GM19397 (cell line): ENCODE data around the gene CLP1.

ENCODE experiments used
- ATAC-seq: cut with Tn5 transposase; IDR thresholded peaks from one replicate; pipeline ENCODE4 v1.9.1; 2021; ENCODE audit warnings: mild to moderate bottlenecking, moderate library complexity; ENCODE audit not compliant: unreplicated experiment

Gene CLP1

DNA sequence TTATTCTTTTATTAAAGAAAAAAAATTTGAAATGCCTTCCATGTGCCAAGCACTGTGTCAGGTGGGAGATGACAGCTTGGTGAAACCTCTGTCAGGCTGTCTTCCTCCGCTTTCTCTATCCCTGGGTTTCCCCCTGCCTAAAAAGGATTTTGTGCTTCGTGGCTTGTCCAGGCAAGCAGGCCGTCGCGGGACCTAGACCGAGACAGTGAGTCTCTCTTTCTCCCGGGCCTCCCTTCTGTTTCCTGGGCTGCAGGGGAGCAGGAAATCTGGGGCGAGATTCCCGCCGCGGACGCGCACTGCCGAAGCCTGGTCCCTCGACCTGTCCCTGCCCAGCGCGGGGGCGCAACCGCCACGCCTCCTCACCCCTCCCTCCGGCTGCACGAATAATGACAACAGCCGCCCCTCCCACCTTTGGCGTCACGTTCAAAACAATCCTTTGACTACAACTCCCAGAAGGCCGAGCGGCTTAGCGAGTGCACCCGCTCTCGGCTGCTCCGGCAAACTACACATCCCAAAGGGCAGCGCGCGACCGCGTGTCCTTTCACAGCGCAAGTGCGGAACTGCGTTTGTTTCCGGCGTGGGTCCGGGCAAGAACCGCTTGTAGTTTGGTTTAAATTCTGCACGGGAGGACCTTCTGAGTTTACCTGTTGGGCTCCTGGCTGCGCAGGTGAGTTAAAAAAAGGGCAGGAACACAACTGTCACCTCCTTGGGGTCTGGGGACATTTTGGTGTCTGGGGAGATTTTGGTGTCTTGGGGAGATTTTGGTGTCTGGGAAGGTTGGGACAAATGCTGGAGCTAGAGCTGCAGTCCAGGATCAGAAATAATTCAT, at the start of gene CLP1:
Gene CLP1 (plus strand): TSS at position 569 of the 829 bp plus-strand sequence. CDS start 1,715 bp downstream, outside the sequence.
- peak; percentile 99 for ATAC-seq

DNA sequence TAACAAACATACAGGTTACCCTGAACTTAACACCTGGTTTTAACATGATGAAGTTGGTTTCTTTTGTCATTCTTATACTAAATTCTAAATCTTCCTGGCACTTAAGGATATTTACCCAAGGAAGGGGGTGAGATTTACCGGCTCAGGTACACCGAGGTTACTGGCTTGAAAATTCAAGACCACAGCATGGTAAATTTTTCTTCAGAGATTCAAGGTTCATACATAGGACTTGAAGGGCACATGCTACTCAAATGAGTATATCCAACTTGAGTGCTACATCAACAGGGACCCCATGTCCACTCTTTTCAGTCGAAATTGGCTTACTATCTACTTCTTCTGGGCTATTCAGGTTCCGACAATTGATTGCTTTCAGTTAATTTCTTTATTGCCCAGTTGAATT, 47.4 kb upstream of the CLP1 start:
- ATAC-seq, result no peak

DNA sequence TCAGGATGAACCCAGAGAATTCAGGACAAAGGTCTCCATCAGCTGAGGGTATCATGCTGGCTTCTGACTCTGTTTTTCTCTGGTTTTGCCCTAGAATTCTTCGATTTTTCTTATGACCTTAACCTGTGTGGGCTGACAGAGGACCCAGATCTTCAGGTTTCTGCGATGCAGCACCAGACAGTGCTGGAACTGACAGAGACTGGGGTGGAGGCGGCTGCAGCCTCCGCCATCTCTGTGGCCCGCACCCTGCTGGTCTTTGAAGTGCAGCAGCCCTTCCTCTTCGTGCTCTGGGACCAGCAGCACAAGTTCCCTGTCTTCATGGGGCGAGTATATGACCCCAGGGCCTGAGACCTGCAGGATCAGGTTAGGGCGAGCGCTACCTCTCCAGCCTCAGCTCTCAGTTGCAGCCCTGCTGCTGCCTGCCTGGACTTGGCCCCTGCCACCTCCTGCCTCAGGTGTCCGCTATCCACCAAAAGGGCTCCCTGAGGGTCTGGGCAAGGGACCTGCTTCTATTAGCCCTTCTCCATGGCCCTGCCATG, 43.3 kb upstream of the CLP1 start:
- no peak for ATAC-seq

DNA sequence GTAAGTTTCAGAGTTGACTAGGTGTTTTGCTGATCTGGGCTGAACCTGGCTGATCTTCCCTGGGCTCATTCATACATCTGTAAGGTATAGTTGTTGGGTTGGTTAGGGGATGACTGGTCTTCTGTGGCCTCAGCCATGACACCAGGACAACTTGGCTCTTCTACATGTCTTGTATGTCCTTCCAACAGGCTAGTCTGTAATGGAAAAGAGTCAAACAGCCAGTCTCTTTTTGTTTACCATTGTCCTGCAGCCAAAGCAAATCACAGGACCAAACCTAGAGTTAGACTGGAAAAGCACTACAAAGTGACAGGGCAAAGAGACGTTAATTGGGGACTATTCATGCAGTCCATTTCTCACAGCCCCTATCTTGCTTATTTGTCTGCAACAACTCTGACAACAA, 42.3 kb upstream of the CLP1 start:
- ATAC-seq, result no peak

DNA sequence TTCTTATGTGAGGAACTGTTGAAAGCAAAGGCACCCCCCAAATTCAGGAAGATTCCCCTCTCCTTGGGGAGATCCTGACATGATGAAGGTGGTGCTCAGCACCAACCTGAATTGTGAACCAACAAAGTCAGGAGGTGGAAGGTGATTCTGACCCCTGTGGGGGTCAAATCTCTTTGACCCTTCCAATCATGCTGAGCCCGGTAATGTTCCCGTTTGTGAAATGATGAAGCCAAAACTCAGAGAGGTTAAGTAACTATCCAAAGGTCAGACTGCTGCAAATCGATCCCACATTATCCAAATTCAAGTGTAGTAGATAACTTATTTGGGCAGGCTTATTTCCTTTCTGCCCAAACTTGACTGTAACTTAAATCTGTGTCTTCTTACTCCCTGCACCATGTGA, 41.0 kb upstream of the CLP1 start:
- ATAC-seq, result no peak

DNA sequence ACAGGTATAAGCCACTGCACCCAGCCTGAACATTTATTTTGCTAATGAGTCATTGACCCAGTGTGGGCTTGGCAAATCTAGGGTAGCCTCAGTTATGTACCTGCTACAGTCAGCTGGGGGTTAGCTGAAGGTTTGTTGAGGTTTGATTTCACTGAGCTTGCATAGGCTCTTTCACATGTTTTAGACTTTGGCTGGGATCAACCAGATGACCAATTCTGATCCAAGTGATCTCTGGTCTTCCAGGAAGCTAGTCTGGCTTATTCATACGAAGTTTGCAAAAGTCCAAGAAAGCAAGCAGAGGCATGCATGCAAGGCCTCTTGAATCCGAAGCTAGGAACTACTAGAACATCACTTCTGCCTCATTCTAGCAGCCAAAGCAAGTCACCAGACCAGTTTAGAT, 39.1 kb upstream of the CLP1 start:
- no peak for ATAC-seq

DNA sequence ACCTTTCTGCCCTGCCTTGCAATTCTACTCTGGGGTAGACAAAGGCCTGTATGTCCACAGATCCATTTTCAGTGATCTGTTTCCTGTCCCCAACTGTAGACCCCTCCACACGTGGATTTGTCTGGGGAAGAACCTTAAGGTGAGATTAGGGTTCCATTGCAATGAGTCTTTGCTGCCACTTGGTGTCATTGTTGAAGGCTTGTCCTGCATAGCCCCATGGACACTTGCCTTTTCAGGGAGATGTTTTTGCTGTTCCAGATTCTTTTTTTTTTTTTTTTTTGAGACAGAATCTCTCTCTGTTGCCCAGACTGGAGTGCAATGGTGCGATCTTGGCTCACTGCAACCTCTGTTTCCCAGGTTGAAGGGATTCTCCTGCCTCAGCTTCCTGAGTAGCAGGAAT, 38.2 kb upstream of the CLP1 start:
- no peak for ATAC-seq

DNA sequence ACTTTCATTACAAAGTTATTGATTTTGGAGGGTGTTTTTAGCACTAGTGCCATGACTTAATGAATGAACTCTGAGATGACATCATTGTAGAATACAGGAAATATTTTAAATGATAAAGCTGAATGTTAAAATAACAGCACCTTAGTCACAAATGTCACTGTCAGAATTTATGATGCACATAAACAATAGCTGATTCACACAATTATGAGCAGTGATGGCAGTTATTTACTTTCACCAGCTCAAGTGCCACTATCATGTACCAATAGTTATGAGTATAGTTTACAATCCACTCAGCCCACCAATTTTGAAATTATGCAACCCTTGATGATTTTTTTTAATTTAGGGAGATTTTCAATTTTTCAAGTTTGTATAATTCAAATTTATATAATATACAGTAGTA, 37.1 kb upstream of the CLP1 start:
- no peak for ATAC-seq

DNA sequence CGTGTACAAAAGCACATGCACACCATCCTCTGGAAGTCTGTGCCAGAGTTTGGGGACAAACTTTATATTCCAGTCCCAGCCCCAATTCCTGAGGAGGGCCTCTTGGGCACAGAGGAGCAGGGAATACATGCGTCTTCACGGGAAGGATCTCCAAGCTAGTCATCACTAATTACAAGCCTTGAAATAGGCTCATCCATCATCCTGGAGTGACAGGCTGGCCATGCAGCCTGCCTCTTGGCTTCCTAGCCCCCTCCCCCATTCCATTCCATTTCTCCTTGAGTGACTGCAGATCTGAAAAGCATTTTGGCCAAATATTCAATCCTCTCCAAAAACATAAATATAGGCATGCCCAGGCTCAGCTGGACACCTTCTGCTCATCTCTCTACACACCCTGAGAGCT, 35.3 kb upstream of the CLP1 start:
- no peak for ATAC-seq

DNA sequence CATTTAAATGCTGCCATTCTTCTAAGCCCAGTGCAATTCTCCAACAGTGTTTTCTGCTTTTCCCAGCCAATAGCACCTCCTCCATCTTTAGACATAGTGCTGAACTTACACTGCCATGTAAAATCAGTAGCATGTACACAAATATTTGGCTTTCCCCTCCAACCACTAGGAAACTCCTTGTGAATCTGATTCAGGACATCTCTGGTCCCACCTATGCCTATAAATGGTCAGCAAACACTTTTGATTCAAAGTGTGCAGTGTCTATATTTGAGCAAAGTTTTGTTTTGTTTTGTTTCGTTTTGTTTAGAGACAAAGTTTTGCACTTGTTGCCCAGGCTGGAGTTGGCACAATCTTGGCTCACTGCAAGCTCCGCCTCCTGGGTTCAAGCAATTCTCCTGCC, 32.7 kb upstream of the CLP1 start:
- ATAC-seq, result no peak

DNA sequence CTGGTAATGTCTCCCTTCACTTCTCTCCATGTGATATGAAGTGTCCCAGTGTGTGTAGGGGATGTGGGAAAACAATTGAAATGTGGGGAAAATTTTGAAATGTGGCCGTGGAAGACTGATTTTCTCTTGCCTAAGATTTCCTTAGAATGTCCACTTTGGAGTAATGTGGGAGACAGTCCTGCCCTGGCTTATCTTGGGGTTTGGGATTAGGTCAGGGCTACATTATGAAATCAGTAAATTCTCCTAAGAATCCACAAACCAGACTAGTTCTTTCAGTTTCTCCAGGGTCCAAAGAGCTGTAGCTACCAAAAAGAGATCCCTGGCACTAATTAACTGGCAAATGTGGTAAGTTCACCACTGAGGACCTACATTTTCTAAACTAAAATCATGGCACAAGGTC, 30.7 kb upstream of the CLP1 start:
- no peak for ATAC-seq

DNA sequence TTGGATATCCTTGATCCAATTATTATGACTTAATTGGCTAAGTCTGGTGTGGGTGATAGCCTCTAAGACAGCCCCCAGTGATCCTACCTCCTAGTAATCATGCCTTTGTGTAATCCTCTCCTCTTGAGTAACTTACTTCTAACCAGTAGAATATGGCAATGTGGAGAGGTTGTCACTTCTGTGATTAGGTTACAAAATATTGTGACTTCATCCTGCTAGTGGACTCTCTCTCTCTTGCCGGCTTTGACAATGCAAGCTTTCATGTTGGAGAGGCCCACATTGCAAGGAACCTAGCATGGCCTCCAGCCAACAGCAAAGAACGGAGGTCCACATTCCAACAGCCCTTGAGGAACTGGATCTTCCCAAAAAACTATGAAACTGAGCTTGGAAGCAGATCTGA, 27.4 kb upstream of the CLP1 start:
- ATAC-seq, result no peak

DNA sequence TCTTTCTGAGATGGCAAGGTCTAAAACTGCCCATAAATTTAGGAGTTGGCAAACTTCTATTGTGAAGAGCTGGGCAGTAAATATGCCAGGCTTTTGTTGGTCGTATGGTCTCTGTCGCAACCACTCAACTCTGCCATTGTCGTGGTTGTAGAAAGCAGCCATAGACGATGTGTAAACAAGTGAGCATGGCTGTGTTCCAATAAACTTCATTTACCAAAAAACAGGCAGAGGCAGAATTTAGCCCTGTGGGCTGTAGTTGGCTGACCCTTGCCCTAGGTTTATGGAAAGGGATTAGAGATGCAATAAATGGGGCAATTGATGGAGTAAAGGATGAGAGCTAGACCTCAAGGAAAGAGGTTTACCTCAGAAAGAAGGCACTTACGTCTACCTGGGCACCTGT, 25.4 kb upstream of the CLP1 start:
- ATAC-seq, result no peak

DNA sequence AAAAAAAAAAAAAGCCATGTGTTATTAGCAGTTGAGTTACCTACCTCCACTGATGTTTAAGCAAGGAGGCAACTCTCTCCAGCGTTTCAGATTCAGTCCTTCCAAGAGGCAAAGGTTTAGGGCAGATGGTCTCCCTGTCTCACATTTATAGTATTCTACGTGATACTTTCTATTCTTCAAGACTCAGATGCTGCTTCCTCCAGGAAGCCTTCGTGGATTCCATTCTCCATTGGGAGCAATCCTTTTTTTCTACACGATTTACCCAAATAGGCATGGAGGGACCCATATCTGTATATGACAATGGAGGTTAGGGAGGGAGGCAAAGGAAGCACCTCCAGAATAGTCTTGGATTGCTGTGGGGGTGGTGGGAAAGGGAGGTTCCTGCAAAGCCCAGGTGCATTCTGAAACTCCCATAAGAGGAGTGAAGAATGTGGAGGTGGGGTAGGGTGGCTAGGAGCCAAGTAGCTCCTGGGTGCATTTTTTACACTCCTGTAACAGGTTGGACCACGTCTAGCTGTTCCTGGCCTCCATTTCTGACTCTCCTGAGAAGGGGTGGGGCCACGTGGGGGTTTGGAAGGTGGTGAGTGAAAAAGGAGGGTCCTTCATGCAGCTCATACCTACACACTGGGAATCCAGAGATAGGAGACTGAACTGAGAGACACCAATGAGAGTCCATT, 24.0 kb upstream of the CLP1 start:
- ATAC-seq, result no peak

DNA sequence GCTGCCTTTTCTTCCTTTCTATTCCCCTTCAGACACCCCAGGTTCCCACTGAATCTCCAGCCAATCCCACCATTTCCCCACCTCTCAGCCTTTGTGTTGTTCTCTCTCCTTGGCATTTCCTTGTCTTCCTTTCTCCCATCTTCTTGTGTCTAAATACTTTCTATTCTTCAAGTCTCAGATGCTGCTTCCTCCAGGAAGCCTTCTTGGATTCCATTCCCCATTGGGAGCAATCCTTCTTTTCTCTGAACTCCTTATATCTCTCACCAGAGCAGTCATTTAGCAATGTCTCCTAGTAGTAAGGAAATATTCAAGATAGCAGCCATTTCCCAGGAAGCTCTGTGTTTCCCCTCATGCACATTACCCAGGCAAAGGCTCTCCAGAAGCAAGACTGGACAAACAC, 23.3 kb upstream of the CLP1 start:
- no peak for ATAC-seq

DNA sequence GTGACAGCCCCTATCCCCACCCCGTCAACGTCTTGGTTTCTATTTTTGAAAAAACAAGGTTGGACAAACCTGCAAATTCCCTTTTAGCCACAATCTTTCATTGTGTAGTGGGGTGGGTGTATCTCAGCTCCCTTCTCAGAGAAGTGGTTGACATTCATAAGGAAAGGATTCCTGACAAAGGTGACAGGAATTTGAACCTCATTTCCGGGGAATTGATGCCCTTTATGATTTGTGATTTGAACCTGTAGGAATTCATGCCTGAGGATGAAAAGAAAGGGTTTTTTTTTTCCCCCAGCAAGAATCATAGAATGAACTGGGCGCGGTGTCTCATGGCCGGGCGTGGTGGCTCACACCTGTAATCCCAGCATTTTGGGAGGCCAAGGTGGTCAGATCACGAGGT, 22.3 kb upstream of the CLP1 start:
- no peak for ATAC-seq

DNA sequence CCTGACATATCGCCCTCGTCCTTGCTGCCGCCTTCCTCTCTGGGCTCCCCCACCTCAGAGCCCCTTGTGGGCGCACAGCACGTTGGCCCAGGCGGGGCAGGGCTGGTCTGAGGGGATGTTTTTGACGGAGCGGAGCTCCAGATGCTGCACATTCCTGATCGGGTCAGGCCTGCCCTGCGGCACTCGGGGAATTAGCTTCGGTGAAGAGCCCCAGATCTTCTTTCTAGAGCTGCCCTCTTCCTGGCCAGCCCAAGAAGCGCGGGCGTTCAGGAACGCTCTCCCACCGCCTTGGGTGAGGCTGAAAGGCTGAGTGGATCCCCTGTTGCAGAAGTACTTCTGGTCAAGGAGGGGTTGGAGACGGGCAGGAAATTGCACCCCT, 19.9 kb upstream of the CLP1 start:
- no peak for ATAC-seq

DNA sequence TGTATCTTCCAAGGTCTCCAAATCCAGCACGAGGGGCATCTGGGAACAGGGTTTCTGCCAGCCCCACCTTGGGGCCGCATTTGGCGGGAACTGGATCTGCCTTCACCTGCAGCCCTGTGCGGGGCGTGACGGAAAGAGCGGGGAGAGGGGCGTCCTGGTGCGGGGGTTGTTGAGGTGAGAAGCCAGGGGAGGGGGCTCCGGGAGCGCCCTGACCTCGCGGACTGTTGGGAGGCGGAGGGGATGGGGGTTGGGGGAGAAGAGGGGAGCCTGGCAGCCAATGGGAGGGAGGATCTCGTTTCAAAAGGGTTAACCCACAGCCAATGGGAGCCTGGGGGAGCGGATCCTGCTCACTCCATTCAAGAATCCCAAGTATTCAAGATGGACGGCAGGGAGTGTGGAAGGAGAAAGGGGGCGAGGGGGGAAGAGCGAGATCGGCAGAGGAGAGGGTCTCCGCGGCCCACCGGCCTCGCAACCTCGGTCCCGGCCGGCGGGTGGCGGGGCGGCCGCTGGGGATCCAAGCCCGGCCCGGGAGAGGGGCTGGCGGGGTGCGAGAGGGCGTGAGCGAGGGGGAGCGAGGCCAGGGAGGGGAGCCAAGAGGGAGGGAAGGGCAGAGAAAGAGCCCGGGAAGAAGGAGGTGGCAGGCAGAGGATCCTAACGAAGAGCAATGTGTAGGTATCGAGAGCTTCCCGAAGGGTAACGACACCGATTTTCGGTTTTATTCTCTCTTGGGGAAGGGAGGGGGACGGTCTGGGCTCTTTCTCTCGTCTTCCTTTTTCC, 19.4 kb upstream of the CLP1 start:
- ATAC-seq, result no peak

DNA sequence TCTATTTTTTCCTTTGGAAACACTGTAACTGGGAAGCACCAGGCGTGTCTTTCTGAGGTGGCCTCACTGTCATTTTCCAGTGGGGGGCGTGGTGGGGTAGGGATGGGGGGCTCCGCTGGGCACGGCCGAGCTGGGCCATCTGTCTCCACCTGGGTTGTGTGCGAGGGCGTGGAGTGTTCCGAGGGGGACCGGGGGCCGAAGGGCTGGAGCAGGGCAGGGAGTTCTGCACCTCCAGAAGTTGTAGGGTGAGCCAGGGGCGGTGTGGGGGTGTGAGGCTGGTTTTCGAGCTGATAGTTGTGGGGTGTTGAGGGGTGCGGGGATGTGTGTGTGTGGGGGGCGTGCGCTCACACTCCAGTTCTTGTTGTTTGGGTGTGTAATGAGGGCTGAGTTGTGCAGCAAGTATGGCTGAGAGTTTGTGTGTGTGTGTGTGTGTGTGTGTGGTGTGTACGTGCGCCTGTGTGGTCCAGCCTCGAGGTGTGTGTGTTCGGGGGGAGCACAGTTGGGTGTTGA, 18.7 kb upstream of the CLP1 start:
- ATAC-seq, result no peak

DNA sequence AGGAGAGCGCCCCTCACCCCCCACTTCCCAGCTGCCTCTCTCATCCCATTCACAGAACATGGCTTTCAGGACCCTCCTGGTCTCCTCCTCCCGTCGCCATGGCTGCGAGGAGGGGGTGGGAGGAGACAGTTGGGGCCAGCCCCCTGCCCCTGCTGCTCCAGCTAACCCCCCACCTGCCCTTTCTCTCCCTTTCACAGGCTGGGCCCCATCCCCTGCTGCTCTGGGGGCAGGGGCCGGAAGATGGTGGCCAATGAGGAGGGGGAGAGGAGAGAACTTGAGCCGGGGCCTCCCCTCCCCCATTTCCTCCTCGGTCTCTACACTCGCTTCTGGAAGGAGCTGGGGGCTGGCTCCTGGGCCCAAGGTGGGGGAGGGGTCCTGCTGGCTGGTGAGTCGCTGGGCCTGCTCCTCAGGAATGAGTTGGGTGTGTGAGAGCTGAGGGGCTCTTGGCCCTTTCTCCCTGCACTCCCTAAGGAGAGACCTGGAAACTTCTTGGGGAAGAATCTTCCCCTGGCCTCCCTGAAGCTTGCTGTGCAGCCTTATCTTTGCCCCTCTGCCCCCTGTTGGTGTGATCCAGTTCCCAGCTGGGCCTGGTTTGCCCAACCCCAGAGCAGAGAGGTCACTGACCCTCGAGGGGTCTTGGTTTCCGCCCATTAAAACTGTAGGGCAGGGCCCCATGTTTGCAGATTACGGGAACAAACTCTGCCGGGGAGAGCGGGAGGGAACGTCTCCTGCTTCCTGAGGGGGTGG, 18.1 kb upstream of the CLP1 start:
- ATAC-seq, result no peak
